Endothelial cell (in vitro differentiated cells): ENCODE measurements around the gene SOBP. TPM values are rescaled to one million over a fixed set of nuclear protein-coding genes. Genes with fewer than 3 reads are reported as not detected.

ENCODE experiments used
- DNase-seq: peaks from one replicate; pipeline ENCODE4 v3.0.0; 2021; ENCODE audit warnings: low spot score
- H3K27ac Mint-ChIP-seq: one replicate; pipeline ENCODE4 v1.8.0; 2021; ENCODE audit warnings: mixed read lengths, inconsistent platforms; ENCODE audit not compliant: unreplicated experiment
- H3K27me3 Mint-ChIP-seq: one replicate; pipeline ENCODE4 v1.8.0; 2021; ENCODE audit warnings: mild to moderate bottlenecking, moderate library complexity, mixed read lengths, inconsistent platforms; ENCODE audit not compliant: unreplicated experiment
- H3K36me3 Mint-ChIP-seq: one replicate; pipeline ENCODE4 v1.8.0; 2021; ENCODE audit warnings: mild to moderate bottlenecking, low read depth, mixed read lengths, inconsistent platforms; ENCODE audit not compliant: unreplicated experiment
- H3K4me1 Mint-ChIP-seq: one replicate; pipeline ENCODE4 v1.8.0; 2021; ENCODE audit warnings: mild to moderate bottlenecking, mixed read lengths, inconsistent platforms; ENCODE audit not compliant: unreplicated experiment
- H3K4me3 Mint-ChIP-seq: one replicate; pipeline ENCODE4 v1.8.0; 2021; ENCODE audit warnings: mild to moderate bottlenecking, mixed read lengths, inconsistent platforms; ENCODE audit not compliant: unreplicated experiment
- H3K9me3 Mint-ChIP-seq: one replicate; pipeline ENCODE4 v1.8.0; 2021; ENCODE audit warnings: mixed read lengths, inconsistent platforms; ENCODE audit not compliant: unreplicated experiment
- CTCF ChIP-seq: fragments of 200-600 bp; sonication (generic); IDR thresholded peaks from one replicate; pipeline ENCODE4 v1.5.0; 2021; ENCODE audit warnings: antibody characterized with exemption; ENCODE audit not compliant: unreplicated experiment
- total RNA-seq: library from RNA; stranded (reverse); fragmentation: NEBNext Ultra II Directional; extraction: Animal tissue kit (Norgen Biotek cat#: 25700); gene quantifications from one replicate; pipeline ENCODE4 v1.2.1, GENCODE V29; 2021; ENCODE audit not compliant: unreplicated experiment

The SOBP gene
- total RNA-seq, 1 donor from 2014 or later = 1.5 TPM

DNA sequence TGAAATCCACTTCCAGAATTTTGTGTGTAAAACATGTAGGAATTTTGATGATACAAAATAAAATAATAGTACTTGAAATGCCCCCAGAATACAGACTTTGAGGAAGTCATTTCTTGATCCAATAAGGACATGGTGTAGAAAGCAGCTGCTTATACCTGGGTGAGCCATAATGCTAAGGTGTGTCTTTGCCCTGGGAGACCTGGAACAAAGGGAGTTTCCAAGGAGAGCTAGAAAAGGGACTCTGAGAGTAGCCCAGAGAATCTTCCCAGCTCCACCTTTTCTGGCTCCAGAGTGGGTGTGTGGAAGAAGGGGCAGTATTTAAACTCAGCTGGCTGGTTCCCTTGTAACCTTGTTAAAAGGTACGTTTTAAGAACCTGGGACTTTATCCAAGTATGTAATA is 77.7 kb downstream of the SOBP start:
- no peak overlapping the region for H3K27ac Mint-ChIP-seq
- no peaks in the 10 kb centered on the region for H3K36me3 Mint-ChIP-seq
- H3K9me3 Mint-ChIP-seq = no peaks in the 10 kb centered on the region
- H3K4me3 Mint-ChIP-seq = no peak overlapping the region
- peaks cover 7% of the 10 kb centered on the region for H3K4me1 Mint-ChIP-seq
- H3K27me3 Mint-ChIP-seq = peaks cover 2% of the 10 kb centered on the region
- no peak for DNase-seq
- no peak for TF ChIP-seq CTCF

DNA sequence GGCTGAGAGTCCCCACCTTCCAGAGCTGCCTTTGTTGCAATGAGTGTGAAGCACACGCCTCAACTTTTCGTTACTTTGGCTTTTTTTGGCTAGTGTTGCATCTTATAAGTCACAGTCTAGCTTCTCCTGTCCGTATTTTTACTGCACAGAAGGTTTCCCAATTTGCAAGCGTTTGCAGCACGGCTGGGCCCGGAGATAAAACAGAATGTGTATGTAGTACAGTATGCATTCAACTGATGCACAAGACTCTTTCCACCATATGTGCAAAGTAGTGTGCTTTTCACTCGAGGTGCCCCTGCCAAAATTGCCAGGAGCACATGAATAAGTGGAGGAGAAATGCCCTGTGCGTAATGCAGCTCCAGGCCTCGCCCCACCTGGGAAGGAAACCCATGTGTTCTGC is 79.6 kb downstream of the SOBP start:
- no peak overlapping the region for H3K4me3 Mint-ChIP-seq
- H3K36me3 Mint-ChIP-seq = no peaks in the 10 kb centered on the region
- no peak overlapping the region for H3K27ac Mint-ChIP-seq
- TF ChIP-seq CTCF = no peak
- no peaks in the 10 kb centered on the region for H3K9me3 Mint-ChIP-seq
- H3K27me3 Mint-ChIP-seq = peaks cover 2% of the 10 kb centered on the region
- H3K4me1 Mint-ChIP-seq = peaks cover 10% of the 10 kb centered on the region
- no peak for DNase-seq

DNA sequence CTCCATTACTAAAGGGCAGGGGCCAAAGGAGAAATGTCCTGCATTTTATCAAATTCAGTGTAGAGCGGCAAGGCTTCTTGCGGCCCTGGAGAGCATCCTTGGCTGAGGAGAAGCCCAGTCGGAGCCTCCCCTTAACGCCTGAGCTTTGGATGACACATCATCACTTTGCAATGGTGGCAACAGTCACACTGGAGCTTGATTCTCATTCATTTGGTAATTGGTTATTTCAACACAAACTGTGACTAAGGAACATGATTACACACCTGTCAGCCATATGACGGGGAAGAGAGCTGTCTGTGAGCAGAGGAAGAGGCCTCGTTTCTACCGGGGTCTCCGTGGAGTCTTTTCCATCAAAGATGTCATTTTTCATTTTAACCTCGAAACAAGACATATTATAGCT is 81.4 kb downstream of the SOBP start:
- peaks cover 9% of the 10 kb centered on the region for H3K4me1 Mint-ChIP-seq
- no peak overlapping the region for H3K27ac Mint-ChIP-seq
- H3K36me3 Mint-ChIP-seq = no peaks in the 10 kb centered on the region
- TF ChIP-seq CTCF = no peak
- DNase-seq = no peak
- no peak overlapping the region for H3K4me3 Mint-ChIP-seq
- no peaks in the 10 kb centered on the region for H3K27me3 Mint-ChIP-seq
- H3K9me3 Mint-ChIP-seq = no peaks in the 10 kb centered on the region

- DNase-seq = no peak
- H3K36me3 Mint-ChIP-seq = no peaks in the 10 kb centered on the region
- no peak overlapping the region for H3K4me3 Mint-ChIP-seq
- TF ChIP-seq CTCF = no peak
- H3K9me3 Mint-ChIP-seq = no peaks in the 10 kb centered on the region
- H3K27me3 Mint-ChIP-seq = no peaks in the 10 kb centered on the region
- H3K4me1 Mint-ChIP-seq = peaks cover 3% of the 10 kb centered on the region
- H3K27ac Mint-ChIP-seq = no peak overlapping the region
Observed at GRCh38 chr6:107572886-107573285, 83.0 kb downstream of the SOBP start.

DNA sequence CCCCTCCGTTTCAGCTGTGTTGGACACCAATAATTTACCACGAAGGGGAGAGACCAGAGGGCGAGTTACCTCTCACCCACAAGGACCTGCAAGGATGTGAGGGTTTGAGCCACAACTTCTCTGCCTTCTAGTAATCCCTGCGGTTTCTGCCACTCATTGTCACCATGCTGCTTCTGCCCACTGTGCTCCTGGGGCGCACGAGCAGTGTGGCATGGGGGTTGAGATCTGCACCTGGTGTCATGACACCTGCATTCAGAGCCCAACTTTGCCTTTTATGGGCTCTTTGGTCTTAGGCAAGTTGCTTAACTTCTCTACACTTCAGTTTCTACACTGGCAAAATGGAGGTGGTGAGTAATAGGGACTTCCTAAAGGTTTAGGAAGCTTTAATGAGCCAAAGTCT is 84.9 kb downstream of the SOBP start:
- Mint-ChIP-seq H3K27ac (no peak overlapping the region), H3K4me3 (no peak overlapping the region), H3K9me3 (no peaks in the 10 kb centered on the region), H3K36me3 (no peaks in the 10 kb centered on the region), H3K4me1 (peaks cover 6% of the 10 kb centered on the region), H3K27me3 (no peaks in the 10 kb centered on the region)
- no peak for TF ChIP-seq CTCF
- DNase-seq = no peak
